Spleen (tissue), 7 donors: Measurements from ENCODE around the gene PNMA6E.

ENCODE experiments used
- POLR2A ChIP-seq, 3 donors: fragments of 450-650 bp; IDR thresholded peaks; one replicate each; pipeline ENCODE4 v1.5.1; 2017; ENCODE audit warnings: antibody characterized with exemption in 3 of 3, mild to moderate bottlenecking in 1 of 3
- POLR2AphosphoS5 ChIP-seq, 3 donors: sonication (generic); formaldehyde crosslinking; IDR thresholded peaks; one replicate each; pipeline ENCODE4 v1.5.1; 2017; ENCODE audit warnings: antibody characterized with exemption in 3 of 3
- TF ChIP-seq, protein P1 (sequence below), 11 experiments: fragments of 200-600 bp in 7 of 11; fragments of 450-650 bp in 4 of 11; sonication (generic) in 4 of 11; IDR thresholded peaks in 8 of 11; conservative IDR thresholded peaks in 3 of 11; 1 replicate in 7 of 11; 2 replicates in 4 of 11; pipeline versions ENCODE4 v1.4.0 to v1.8.0; 2016 to 2021; ENCODE audit warnings: antibody characterized with exemption in 11 of 11, inconsistent platforms in 4 of 11, mild to moderate bottlenecking in 1 of 11
- donor health status: DM: no; HTN: no; CAD: no; lungs with moderate emphysema.
- donor health status: DM: no; HTN: no; CAD: no.
- donor health status: DM: no; HTN: no; CAD: no.

DNA sequence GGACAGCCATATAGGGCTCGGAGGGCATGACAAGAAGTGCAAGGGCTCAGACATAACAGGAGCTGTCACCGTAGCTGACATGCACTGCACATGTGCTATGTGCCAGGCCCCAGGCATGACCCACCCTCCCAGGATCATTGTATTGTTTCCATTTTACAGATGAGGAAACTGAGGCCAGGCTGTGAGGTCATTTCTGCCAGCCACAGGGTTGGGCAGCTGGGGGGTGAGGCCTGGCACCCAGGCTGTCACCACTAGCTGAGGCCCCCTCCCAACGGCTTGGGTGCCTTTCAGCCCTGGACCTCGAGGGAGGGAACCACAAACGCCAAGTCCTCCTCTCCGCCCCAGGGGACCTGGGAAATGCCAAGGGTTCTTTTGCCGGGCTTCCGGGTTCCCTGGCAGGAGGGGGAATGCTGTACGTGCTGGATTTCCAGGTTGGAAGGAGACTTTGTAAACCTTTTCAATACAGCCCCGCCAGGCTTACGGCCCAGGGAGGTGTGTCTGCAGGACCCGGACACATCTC, 32.1 kb upstream of the PNMA6E start:
- TF ChIP-seq POLR2A (IDR thresholded peaks at IDR 0.05), result no peak
- TF ChIP-seq, protein P1, sequence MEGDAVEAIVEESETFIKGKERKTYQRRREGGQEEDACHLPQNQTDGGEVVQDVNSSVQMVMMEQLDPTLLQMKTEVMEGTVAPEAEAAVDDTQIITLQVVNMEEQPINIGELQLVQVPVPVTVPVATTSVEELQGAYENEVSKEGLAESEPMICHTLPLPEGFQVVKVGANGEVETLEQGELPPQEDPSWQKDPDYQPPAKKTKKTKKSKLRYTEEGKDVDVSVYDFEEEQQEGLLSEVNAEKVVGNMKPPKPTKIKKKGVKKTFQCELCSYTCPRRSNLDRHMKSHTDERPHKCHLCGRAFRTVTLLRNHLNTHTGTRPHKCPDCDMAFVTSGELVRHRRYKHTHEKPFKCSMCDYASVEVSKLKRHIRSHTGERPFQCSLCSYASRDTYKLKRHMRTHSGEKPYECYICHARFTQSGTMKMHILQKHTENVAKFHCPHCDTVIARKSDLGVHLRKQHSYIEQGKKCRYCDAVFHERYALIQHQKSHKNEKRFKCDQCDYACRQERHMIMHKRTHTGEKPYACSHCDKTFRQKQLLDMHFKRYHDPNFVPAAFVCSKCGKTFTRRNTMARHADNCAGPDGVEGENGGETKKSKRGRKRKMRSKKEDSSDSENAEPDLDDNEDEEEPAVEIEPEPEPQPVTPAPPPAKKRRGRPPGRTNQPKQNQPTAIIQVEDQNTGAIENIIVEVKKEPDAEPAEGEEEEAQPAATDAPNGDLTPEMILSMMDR (IDR thresholded peaks at IDR 0.05 in 8 of 11, conservative IDR thresholded peaks at IDR 0.05 in 3 of 11), result no peak
- TF ChIP-seq POLR2AphosphoS5 (IDR thresholded peaks at IDR 0.05), result no peak
